ENCODE results near the gene JARID2. TPM values are rescaled to one million over a fixed set of nuclear protein-coding genes. Genes with fewer than 3 reads are reported as not detected.

Gene JARID2
- total RNA-seq, 2 experiments from 2014 or later = 28.4 to 29.7 TPM

GRCh38 chr6:15260099-15260821 is 14.4 kb downstream of the JARID2 start:
- Mint-ChIP-seq H3K4me1 (peaks cover 90% of the 10 kb centered on the region), H3K27me3 (no peaks in the 10 kb centered on the region), H3K36me3 (ENCODE audit: low read depth) (peaks cover 51% of the 10 kb centered on the region), H3K4me3 (no peak overlapping the region), H3K27ac (no peak overlapping the region), H3K9me3 (no peaks in the 10 kb centered on the region)
- ChIA-PET POLR2A (no interaction called here), CTCF (interaction anchor here (0.5 to 1.0 kb wide), 4 partner anchors 8 to 333 kb away, joined by 3 to 4 read pairs (median 3); no protein-coding TSS in a partner anchor)
- DNase-seq = no peak

- Mint-ChIP-seq H3K4me3 (no peak overlapping the region), H3K9me3 (no peaks in the 10 kb centered on the region), H3K27me3 (no peaks in the 10 kb centered on the region), H3K36me3 (ENCODE audit: low read depth) (peaks cover 33% of the 10 kb centered on the region), H3K4me1 (peaks cover 89% of the 10 kb centered on the region), H3K27ac (no peak overlapping the region)
- CTCF ChIA-PET = no interaction called here
- no peak for DNase-seq
- POLR2A ChIA-PET = no interaction called here
These were observed 18.0 kb downstream of the JARID2 start for GRCh38 chr6:15263780-15264374.

- DNase-seq = no peak
- H3K27me3 Mint-ChIP-seq = no peaks in the 10 kb centered on the region
- POLR2A ChIA-PET = interaction anchor here (0.8 to 1.1 kb wide), 3 partner anchors 15 to 16 kb away, joined by 3 read pairs; no protein-coding TSS in a partner anchor
- no peak overlapping the region for H3K27ac Mint-ChIP-seq
- H3K4me1 Mint-ChIP-seq = peaks cover 88% of the 10 kb centered on the region
- H3K36me3 Mint-ChIP-seq (ENCODE audit: low read depth) = peaks cover 27% of the 10 kb centered on the region
- no peaks in the 10 kb centered on the region for H3K9me3 Mint-ChIP-seq
- CTCF ChIA-PET = no interaction called here
- H3K4me3 Mint-ChIP-seq = no peak overlapping the region
These were observed 18.5 kb downstream of the JARID2 start for GRCh38 chr6:15264412-15264811.

GRCh38 chr6:15264902-15265761 is 19.3 kb downstream of the JARID2 start:
- POLR2A ChIA-PET = interaction anchor here (0.8 to 1.6 kb wide), 5 partner anchors 12 to 170 kb away, joined by 3 read pairs; no protein-coding TSS in a partner anchor
- DNase-seq = no peak
- H3K4me1 Mint-ChIP-seq = peaks cover 81% of the 10 kb centered on the region
- H3K4me3 Mint-ChIP-seq = no peak overlapping the region
- peaks cover 24% of the 10 kb centered on the region for H3K36me3 Mint-ChIP-seq (ENCODE audit: low read depth)
- CTCF ChIA-PET = interaction anchor here (0.7 kb wide), 1 partner anchor 370 kb away, joined by 4 read pairs; no protein-coding TSS in a partner anchor
- H3K9me3 Mint-ChIP-seq = no peaks in the 10 kb centered on the region
- H3K27me3 Mint-ChIP-seq = no peaks in the 10 kb centered on the region
- no peak overlapping the region for H3K27ac Mint-ChIP-seq

GRCh38 chr6:15265787-15266186 is 19.9 kb downstream of the JARID2 start:
- Mint-ChIP-seq H3K27me3 (no peaks in the 10 kb centered on the region), H3K36me3 (ENCODE audit: low read depth) (peaks cover 22% of the 10 kb centered on the region), H3K4me1 (peaks cover 78% of the 10 kb centered on the region), H3K9me3 (no peaks in the 10 kb centered on the region), H3K27ac (no peak overlapping the region), H3K4me3 (no peak overlapping the region)
- POLR2A ChIA-PET = interaction anchor here (0.8 to 1.6 kb wide), 4 partner anchors 11 to 169 kb away, joined by 3 to 4 read pairs (median 3); no protein-coding TSS in a partner anchor
- DNase-seq = no peak
- CTCF ChIA-PET = no interaction called here

- H3K36me3 Mint-ChIP-seq (ENCODE audit: low read depth) = peaks cover 19% of the 10 kb centered on the region
- POLR2A ChIA-PET = interaction anchor here (0.8 to 1.6 kb wide), 3 partner anchors 10 to 17 kb away, joined by 3 to 4 read pairs (median 3); no protein-coding TSS in a partner anchor
- H3K4me3 Mint-ChIP-seq = no peak overlapping the region
These were observed 20.6 kb downstream of the JARID2 start for GRCh38 chr6:15266423-15266996.

GRCh38 chr6:15267221-15267620 is 21.4 kb downstream of the JARID2 start:
- H3K27ac Mint-ChIP-seq = no peak overlapping the region
- H3K9me3 Mint-ChIP-seq = no peaks in the 10 kb centered on the region
- H3K36me3 Mint-ChIP-seq (ENCODE audit: low read depth) = peaks cover 16% of the 10 kb centered on the region
- CTCF ChIA-PET = interaction anchor here (1.2 kb wide), 1 partner anchor 20 kb away, joined by 3 read pairs; no protein-coding TSS in a partner anchor
- no peak for DNase-seq
- POLR2A ChIA-PET = no interaction called here
- peaks cover 74% of the 10 kb centered on the region for H3K4me1 Mint-ChIP-seq
- no peak overlapping the region for H3K4me3 Mint-ChIP-seq
- no peaks in the 10 kb centered on the region for H3K27me3 Mint-ChIP-seq

More at GRCh38 chr6:15266423-15266996, 20.6 kb downstream of the JARID2 start:
- Mint-ChIP-seq H3K27me3 (no peaks in the 10 kb centered on the region), H3K4me1 (peaks cover 76% of the 10 kb centered on the region), H3K27ac (no peak overlapping the region), H3K9me3 (no peaks in the 10 kb centered on the region)
- no peak for DNase-seq
- CTCF ChIA-PET = interaction anchor here (1.2 kb wide), 1 partner anchor 21 kb away, joined by 3 read pairs; no protein-coding TSS in a partner anchor

GRCh38 chr6:15268137-15268908 is 22.5 kb downstream of the JARID2 start:
- no peaks in the 10 kb centered on the region for H3K27me3 Mint-ChIP-seq
- ChIA-PET CTCF (no interaction called here), POLR2A (no interaction called here)
- H3K27ac Mint-ChIP-seq = no peak overlapping the region
- no peak overlapping the region for H3K4me3 Mint-ChIP-seq
- peaks cover 14% of the 10 kb centered on the region for H3K36me3 Mint-ChIP-seq (ENCODE audit: low read depth)
- no peaks in the 10 kb centered on the region for H3K9me3 Mint-ChIP-seq
- peaks cover 65% of the 10 kb centered on the region for H3K4me1 Mint-ChIP-seq
- DNase-seq = no peak

- H3K27me3 Mint-ChIP-seq = no peaks in the 10 kb centered on the region
- ChIA-PET CTCF (no interaction called here), POLR2A (no interaction called here)
- H3K27ac Mint-ChIP-seq = no peak overlapping the region
- H3K36me3 Mint-ChIP-seq (ENCODE audit: low read depth) = peaks cover 14% of the 10 kb centered on the region
- no peaks in the 10 kb centered on the region for H3K9me3 Mint-ChIP-seq
- DNase-seq = no peak
- peaks cover 61% of the 10 kb centered on the region for H3K4me1 Mint-ChIP-seq
- no peak overlapping the region for H3K4me3 Mint-ChIP-seq
These were observed 23.1 kb downstream of the JARID2 start for GRCh38 chr6:15269011-15269410.

GRCh38 chr6:15269619-15270018 is 23.8 kb downstream of the JARID2 start:
- no peaks in the 10 kb centered on the region for H3K9me3 Mint-ChIP-seq
- peaks cover 15% of the 10 kb centered on the region for H3K36me3 Mint-ChIP-seq (ENCODE audit: low read depth)
- POLR2A ChIA-PET = no interaction called here
- no peaks in the 10 kb centered on the region for H3K27me3 Mint-ChIP-seq
- no peak for DNase-seq
- no peak overlapping the region for H3K27ac Mint-ChIP-seq
- no peak overlapping the region for H3K4me3 Mint-ChIP-seq
- H3K4me1 Mint-ChIP-seq = peaks cover 58% of the 10 kb centered on the region
- CTCF ChIA-PET = no interaction called here

- Mint-ChIP-seq H3K4me1 (peaks cover 55% of the 10 kb centered on the region), H3K27me3 (no peaks in the 10 kb centered on the region), H3K27ac (no peak overlapping the region), H3K4me3 (no peak overlapping the region), H3K9me3 (no peaks in the 10 kb centered on the region), H3K36me3 (ENCODE audit: low read depth) (peaks cover 18% of the 10 kb centered on the region)
- DNase-seq = no peak
- CTCF ChIA-PET = no interaction called here
- POLR2A ChIA-PET = interaction anchor here (2.0 kb wide), 1 partner anchor 12 kb away, joined by 6 read pairs; no protein-coding TSS in a partner anchor
These were observed 24.5 kb downstream of the JARID2 start for GRCh38 chr6:15270402-15270801.

GRCh38 chr6:15272562-15272961 is 26.7 kb downstream of the JARID2 start:
- DNase-seq = no peak
- H3K36me3 Mint-ChIP-seq (ENCODE audit: low read depth) = peaks cover 21% of the 10 kb centered on the region
- no peaks in the 10 kb centered on the region for H3K9me3 Mint-ChIP-seq
- CTCF ChIA-PET = no interaction called here
- POLR2A ChIA-PET = interaction anchor here (2.0 kb wide), 1 partner anchor 9 kb away, joined by 6 read pairs; no protein-coding TSS in a partner anchor
- no peak overlapping the region for H3K4me3 Mint-ChIP-seq
- no peak overlapping the region for H3K27ac Mint-ChIP-seq
- H3K4me1 Mint-ChIP-seq = peaks cover 41% of the 10 kb centered on the region
- no peaks in the 10 kb centered on the region for H3K27me3 Mint-ChIP-seq

Data from activated CD4-positive, alpha-beta memory T cell treated with anti-CD3 and anti-CD28 coated beads, Interleukin-2, amount 10 ng/mL, durations not matched to agents 7 days and 5 days (primary cell).